OCI-LY3 (cell line): Measurements from ENCODE around the gene SMIM22.

Source experiments
- H2AFZ ChIP-seq: fragments of 200-600, 300-600 bp; shearing (Covaris generic); 2 replicates; pipeline ENCODE4 v1.6.0; 2014; ENCODE audit warnings: antibody characterized with exemption, low read depth, low read length
- H3K27ac ChIP-seq: fragments of 200-600, 300-600 bp; sonication (generic); 2 replicates; pipeline ENCODE4 v1.5.1; 2014; ENCODE audit warnings: mild to moderate bottlenecking, low read length, moderate library complexity, mixed read lengths
- H3K27me3 ChIP-seq: fragments of 200-600, 300-600 bp; sonication (generic); 2 replicates; pipeline ENCODE4 v1.6.1; 2014; ENCODE audit warnings: low read depth, low read length, mixed read lengths
- H3K36me3 ChIP-seq: fragments of 200-600, 300-600 bp; sonication (generic); replicated peaks from 2 replicates; pipeline ENCODE3; 2014; ENCODE audit warnings: low read depth, low read length, mixed read lengths
- H3K4me1 ChIP-seq: fragments of 300-600, 200-600 bp; sonication (generic); 2 replicates; pipeline ENCODE4 v1.6.1; 2014; ENCODE audit warnings: low read length, mixed read lengths
- H3K4me2 ChIP-seq: fragments of 200-600, 300-600 bp; sonication (generic); 2 replicates; pipeline ENCODE4 v1.6.1; 2014; ENCODE audit warnings: low read length, mixed read lengths
- H3K4me3 ChIP-seq: fragments of 300-600, 200-600 bp; sonication (generic); 2 replicates; pipeline ENCODE4 v1.5.1; 2014; ENCODE audit warnings: antibody characterized with exemption, mild to moderate bottlenecking, low read length, moderate library complexity
- H3K79me2 ChIP-seq: fragments of 300-600, 200-600 bp; shearing (Covaris generic); 2 replicates; pipeline ENCODE4 v1.6.1; 2014; ENCODE audit warnings: mild to moderate bottlenecking, low read length, mixed read lengths
- H3K9ac ChIP-seq: fragments of 300-600, 200-600 bp; shearing (Covaris generic); 2 replicates; pipeline ENCODE4 v1.6.0; 2014; ENCODE audit warnings: mild to moderate bottlenecking, low read length, moderate library complexity
- H3K9me3 ChIP-seq: fragments of 200-600, 300-600 bp; shearing (Covaris generic); 2 replicates; pipeline ENCODE4 v1.6.1; 2014; ENCODE audit warnings: low read length, mixed read lengths; ENCODE audit not compliant: insufficient read depth
- H4K20me1 ChIP-seq: fragments of 200-600, 300-600 bp; sonication (generic); 2 replicates; pipeline ENCODE4 v1.6.1; 2016; ENCODE audit warnings: low read length, mixed read lengths; ENCODE audit not compliant: insufficient read depth
- EZH2phosphoT487 ChIP-seq: fragments of 200-600 bp; shearing (Covaris generic); IDR thresholded peaks from 2 replicates; pipeline ENCODE4 v1.6.1; 2018; ENCODE audit warnings: antibody characterized with exemption, mixed run types, low read depth
- TF ChIP-seq, protein P1 (sequence below): fragments of 200-600, 300-600 bp; sonication (generic); IDR thresholded peaks from 2 replicates; pipeline ENCODE4 v1.5.1; 2014; ENCODE audit warnings: antibody characterized with exemption, low read length, low read depth

The SMIM22 gene

GRCh38 chr16:4811773-4812172 lies 16.6 kb downstream of the SMIM22 start:
- no peaks in the 10 kb centered on the region for H3K4me1 ChIP-seq
- H3K4me2 ChIP-seq: no peak overlapping the region
- no peaks in the 10 kb centered on the region for H3K79me2 ChIP-seq
- H4K20me1 ChIP-seq: no peaks in the 10 kb centered on the region
- H3K36me3 ChIP-seq: peaks cover 45% of the 10 kb centered on the region
- H3K9ac ChIP-seq: no peak overlapping the region
- no peaks in the 10 kb centered on the region for H3K27me3 ChIP-seq
- H3K4me3 ChIP-seq: no peak overlapping the region
- no peak overlapping the region for H3K27ac ChIP-seq
- no peak for TF ChIP-seq EZH2phosphoT487
- TF ChIP-seq, protein P1, sequence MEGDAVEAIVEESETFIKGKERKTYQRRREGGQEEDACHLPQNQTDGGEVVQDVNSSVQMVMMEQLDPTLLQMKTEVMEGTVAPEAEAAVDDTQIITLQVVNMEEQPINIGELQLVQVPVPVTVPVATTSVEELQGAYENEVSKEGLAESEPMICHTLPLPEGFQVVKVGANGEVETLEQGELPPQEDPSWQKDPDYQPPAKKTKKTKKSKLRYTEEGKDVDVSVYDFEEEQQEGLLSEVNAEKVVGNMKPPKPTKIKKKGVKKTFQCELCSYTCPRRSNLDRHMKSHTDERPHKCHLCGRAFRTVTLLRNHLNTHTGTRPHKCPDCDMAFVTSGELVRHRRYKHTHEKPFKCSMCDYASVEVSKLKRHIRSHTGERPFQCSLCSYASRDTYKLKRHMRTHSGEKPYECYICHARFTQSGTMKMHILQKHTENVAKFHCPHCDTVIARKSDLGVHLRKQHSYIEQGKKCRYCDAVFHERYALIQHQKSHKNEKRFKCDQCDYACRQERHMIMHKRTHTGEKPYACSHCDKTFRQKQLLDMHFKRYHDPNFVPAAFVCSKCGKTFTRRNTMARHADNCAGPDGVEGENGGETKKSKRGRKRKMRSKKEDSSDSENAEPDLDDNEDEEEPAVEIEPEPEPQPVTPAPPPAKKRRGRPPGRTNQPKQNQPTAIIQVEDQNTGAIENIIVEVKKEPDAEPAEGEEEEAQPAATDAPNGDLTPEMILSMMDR: no peak
- no peaks in the 10 kb centered on the region for H3K9me3 ChIP-seq
- H2AFZ ChIP-seq: no peak overlapping the region

DNA sequence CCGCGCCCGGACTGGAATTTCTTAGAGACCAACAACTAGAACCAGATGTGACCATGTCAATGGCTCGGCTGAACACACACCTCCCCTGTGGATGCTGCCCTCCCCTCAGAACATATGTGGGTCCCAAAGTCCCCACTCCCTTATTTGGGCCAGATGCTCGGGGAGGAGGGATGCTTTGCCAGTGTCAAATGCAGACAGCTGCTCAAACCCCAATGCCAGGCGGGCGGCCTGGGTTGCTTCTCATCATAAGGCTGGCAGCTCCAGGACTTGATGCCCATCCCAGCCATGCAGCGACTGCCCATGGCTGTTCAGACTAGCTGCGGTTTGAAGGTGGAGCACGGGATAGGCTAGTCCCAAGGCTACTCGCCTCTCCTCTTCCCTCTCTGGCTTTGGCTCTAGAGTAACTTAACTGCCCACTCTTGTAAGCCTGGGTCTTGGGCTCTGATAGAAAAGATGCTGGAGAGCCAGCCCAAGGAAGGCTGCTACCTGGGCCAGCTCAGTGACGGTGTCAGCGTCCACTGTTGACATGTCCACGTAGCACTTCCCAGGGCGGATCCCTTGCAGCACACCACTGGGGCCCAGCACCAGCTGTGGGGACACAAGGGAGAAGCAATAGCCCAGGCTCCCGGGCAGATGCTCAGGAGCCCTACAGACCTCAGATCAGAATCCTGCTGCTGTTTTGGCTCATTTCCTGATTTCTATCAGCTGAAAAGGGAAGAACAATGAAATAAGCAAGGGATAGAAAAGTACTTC lies 18.3 kb downstream of the SMIM22 start:
- H3K79me2 ChIP-seq: no peaks in the 10 kb centered on the region
- H3K4me3 ChIP-seq: no peak overlapping the region
- H3K27ac ChIP-seq: no peak overlapping the region
- H2AFZ ChIP-seq: no peak overlapping the region
- H3K4me1 ChIP-seq: no peaks in the 10 kb centered on the region
- H4K20me1 ChIP-seq: no peaks in the 10 kb centered on the region
- peaks cover 47% of the 10 kb centered on the region for H3K36me3 ChIP-seq
- H3K4me2 ChIP-seq: no peak overlapping the region
- no peaks in the 10 kb centered on the region for H3K27me3 ChIP-seq
- no peaks in the 10 kb centered on the region for H3K9me3 ChIP-seq
- no peak for TF ChIP-seq EZH2phosphoT487
- TF ChIP-seq, protein P1: no peak
- no peak overlapping the region for H3K9ac ChIP-seq

- no peak for TF ChIP-seq EZH2phosphoT487
- TF ChIP-seq, protein P1: no peak
- no peak overlapping the region for H3K9ac ChIP-seq
These were observed 18.9 kb downstream of the SMIM22 start for GRCh38 chr16:4814046-4814445.

GRCh38 chr16:4814542-4815173 lies 19.5 kb downstream of the SMIM22 start:
- Histone ChIP-seq H3K4me3 (no peak overlapping the region), H3K36me3 (peaks cover 49% of the 10 kb centered on the region), H3K4me1 (no peaks in the 10 kb centered on the region)

More at GRCh38 chr16:4814046-4814445, 18.9 kb downstream of the SMIM22 start:
- H3K9me3 ChIP-seq: no peaks in the 10 kb centered on the region
- H2AFZ ChIP-seq: no peak overlapping the region
- H3K4me1 ChIP-seq: no peaks in the 10 kb centered on the region
- H3K79me2 ChIP-seq: no peaks in the 10 kb centered on the region
- H3K4me2 ChIP-seq: no peak overlapping the region
- no peaks in the 10 kb centered on the region for H4K20me1 ChIP-seq
- no peaks in the 10 kb centered on the region for H3K27me3 ChIP-seq
- no peak overlapping the region for H3K4me3 ChIP-seq
- H3K27ac ChIP-seq: no peak overlapping the region
- H3K36me3 ChIP-seq: peaks cover 47% of the 10 kb centered on the region

More at GRCh38 chr16:4814542-4815173, 19.5 kb downstream of the SMIM22 start:
- no peak overlapping the region for H3K9ac ChIP-seq
- H2AFZ ChIP-seq: no peak overlapping the region
- no peak overlapping the region for H3K27ac ChIP-seq
- no peaks in the 10 kb centered on the region for H4K20me1 ChIP-seq
- H3K79me2 ChIP-seq: no peaks in the 10 kb centered on the region
- TF ChIP-seq EZH2phosphoT487: no peak
- TF ChIP-seq, protein P1: no peak
- no peaks in the 10 kb centered on the region for H3K27me3 ChIP-seq
- H3K4me2 ChIP-seq: no peak overlapping the region
- no peaks in the 10 kb centered on the region for H3K9me3 ChIP-seq
